DOHH2 (cell line): ENCODE results near the gene TSC22D1.

Source experiments
- H3F3A ChIP-seq: fragments of 200-600 bp; sonication (generic), shearing (Covaris generic); 2 replicates; pipeline ENCODE4 v1.6.0; 2016; ENCODE audit warnings: antibody characterized with exemption, mild to moderate bottlenecking; ENCODE audit not compliant: control insufficient read depth, insufficient read depth
- H3K27ac ChIP-seq: fragments of 200-600 bp; sonication (generic); 2 replicates; pipeline ENCODE4 v1.5.1; 2014; ENCODE audit warnings: low read depth, mild to moderate bottlenecking, low read length, moderate library complexity
- H3K27me3 ChIP-seq: fragments of 200-600 bp; sonication (generic); 2 replicates; pipeline ENCODE4 v1.6.1; 2014; ENCODE audit warnings: mild to moderate bottlenecking, low read length, mixed read lengths; ENCODE audit not compliant: control insufficient read depth
- H3K36me3 ChIP-seq: fragments of 200-600 bp; sonication (generic); 2 replicates; pipeline ENCODE4 v1.6.1; 2014; ENCODE audit warnings: mild to moderate bottlenecking, low read length, moderate library complexity, mixed read lengths; ENCODE audit not compliant: control insufficient read depth
- H3K4me1 ChIP-seq: fragments of 200-600 bp; sonication (generic); 2 replicates; pipeline ENCODE4 v1.6.1; 2014; ENCODE audit warnings: mild to moderate bottlenecking, low read length, mixed read lengths; ENCODE audit not compliant: control insufficient read depth
- H3K4me2 ChIP-seq: fragments of 200-600 bp; sonication (generic); 2 replicates; pipeline ENCODE4 v1.6.0; 2014; ENCODE audit warnings: mild to moderate bottlenecking, low read length, moderate library complexity
- H3K4me3 ChIP-seq: fragments of 200-600 bp; sonication (generic); 2 replicates; pipeline ENCODE4 v1.5.1; 2014; ENCODE audit warnings: mild to moderate bottlenecking, low read length, mixed read lengths
- H3K79me2 ChIP-seq: fragments of 200-600 bp; sonication (generic); 2 replicates; pipeline ENCODE4 v1.6.1; 2014; ENCODE audit warnings: mild to moderate bottlenecking, low read length, mixed read lengths; ENCODE audit not compliant: control insufficient read depth
- H3K9me2 ChIP-seq: fragments of 200-600 bp; sonication (generic); replicated peaks from 2 replicates; pipeline ENCODE4 v1.6.1; 2014; ENCODE audit warnings: mild to moderate bottlenecking, low read length, mixed read lengths; ENCODE audit not compliant: control insufficient read depth
- H3K9me3 ChIP-seq: fragments of 200-600 bp; sonication (generic); 2 replicates; pipeline ENCODE4 v1.6.1; 2014; ENCODE audit warnings: antibody characterized with exemption, low read length, mixed read lengths; ENCODE audit not compliant: control insufficient read depth, insufficient read depth
- H4K20me1 ChIP-seq: fragments of 200-600 bp; sonication (generic); 2 replicates; pipeline ENCODE4 v1.6.0; 2014; ENCODE audit warnings: low read depth, mild to moderate bottlenecking, antibody characterized with exemption, low read length, moderate library complexity; ENCODE audit not compliant: control insufficient read depth, insufficient read depth
- CTCF ChIP-seq: fragments of 200-600 bp; sonication (generic); IDR thresholded peaks from one replicate; pipeline ENCODE4 v1.5.1; 2014; ENCODE audit warnings: antibody characterized with exemption, mild to moderate bottlenecking, low read depth, low read length; ENCODE audit not compliant: poor library complexity, severe bottlenecking
- EZH2phosphoT487 ChIP-seq: fragments of 200-600 bp; sonication (generic); IDR thresholded peaks from 2 replicates; pipeline ENCODE4 v1.6.1; 2017; ENCODE audit warnings: borderline replicate concordance, mild to moderate bottlenecking, antibody characterized with exemption, low read length, moderate library complexity, mixed read lengths

The TSC22D1 gene

GRCh38 chr13:44421853-44422525 lies 154.1 kb downstream of the TSC22D1 start:
- Histone ChIP-seq H3K9me3 (no peaks in the 10 kb centered on the region), H3K79me2 (no peaks in the 10 kb centered on the region), H3K27me3 (no peaks in the 10 kb centered on the region), H3K4me2 (no peak overlapping the region), H3F3A (no peaks in the 10 kb centered on the region), H3K36me3 (no peaks in the 10 kb centered on the region), H3K9me2 (no peaks in the 10 kb centered on the region), H3K27ac (no peak overlapping the region), H3K4me1 (peaks cover 21% of the 10 kb centered on the region), H4K20me1 (no peaks in the 10 kb centered on the region), H3K4me3 (no peak overlapping the region)
- TF ChIP-seq EZH2phosphoT487: no peak
- no peak for TF ChIP-seq CTCF

GRCh38 chr13:44420376-44421220 lies 155.5 kb downstream of the TSC22D1 start:
- H3K27ac ChIP-seq: no peak overlapping the region
- TF ChIP-seq EZH2phosphoT487 (no peak), CTCF (no peak)
- no peak overlapping the region for H3K4me3 ChIP-seq
- no peaks in the 10 kb centered on the region for H4K20me1 ChIP-seq
- no peaks in the 10 kb centered on the region for H3K9me3 ChIP-seq
- H3K36me3 ChIP-seq: no peaks in the 10 kb centered on the region
- H3K79me2 ChIP-seq: no peaks in the 10 kb centered on the region
- H3F3A ChIP-seq: no peaks in the 10 kb centered on the region
- no peak overlapping the region for H3K4me2 ChIP-seq
- H3K9me2 ChIP-seq: no peaks in the 10 kb centered on the region
- no peaks in the 10 kb centered on the region for H3K27me3 ChIP-seq
- peaks cover 33% of the 10 kb centered on the region for H3K4me1 ChIP-seq

DNA sequence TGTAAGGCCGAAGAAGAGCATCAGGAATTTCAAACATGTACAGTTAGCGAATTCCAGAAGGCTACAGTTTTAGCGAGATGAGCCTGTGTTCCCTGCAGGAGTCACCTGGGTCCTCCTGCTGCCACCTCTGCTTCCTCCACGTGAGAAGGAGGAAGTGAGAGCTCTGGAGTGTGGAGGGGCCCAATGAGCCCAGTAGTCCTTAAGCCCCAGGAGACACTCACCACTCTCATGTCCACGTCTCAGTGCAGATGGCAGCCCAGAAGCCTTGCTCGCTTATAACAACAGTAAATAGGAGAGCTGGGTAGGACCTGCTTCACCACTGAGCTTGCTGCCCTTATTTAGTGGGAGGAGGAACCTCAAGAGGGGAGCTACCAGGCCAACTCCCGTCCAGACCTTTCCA lies 158.3 kb downstream of the TSC22D1 start:
- Histone ChIP-seq H3K9me2 (no peaks in the 10 kb centered on the region), H3K36me3 (no peaks in the 10 kb centered on the region), H3F3A (no peaks in the 10 kb centered on the region), H4K20me1 (no peaks in the 10 kb centered on the region), H3K27ac (peak overlapping the region; percentile 17), H3K9me3 (no peaks in the 10 kb centered on the region), H3K27me3 (no peaks in the 10 kb centered on the region), H3K4me3 (peak overlapping the region; percentile 13), H3K4me1 (peaks cover 27% of the 10 kb centered on the region), H3K79me2 (no peaks in the 10 kb centered on the region), H3K4me2 (peak overlapping the region; percentile 46)
- no peak for TF ChIP-seq CTCF
- no peak for TF ChIP-seq EZH2phosphoT487
